ENCODE measurements around the gene SMYD3. TPM values are rescaled to one million over a fixed set of nuclear protein-coding genes. Genes with fewer than 3 reads are reported as not detected.

SMYD3 gene
- total RNA-seq, 4 donors from 2014 or later: 7.6 to 26.3 (median 13.4) TPM

GRCh38 chr1:246040200-246040890 is 466.7 kb downstream of the SMYD3 start:
- ATAC-seq (ENCODE audit: low FRiP score): no peak
- no peak for TF ChIP-seq CTCF (IDR thresholded peaks at IDR 0.05)

DNA sequence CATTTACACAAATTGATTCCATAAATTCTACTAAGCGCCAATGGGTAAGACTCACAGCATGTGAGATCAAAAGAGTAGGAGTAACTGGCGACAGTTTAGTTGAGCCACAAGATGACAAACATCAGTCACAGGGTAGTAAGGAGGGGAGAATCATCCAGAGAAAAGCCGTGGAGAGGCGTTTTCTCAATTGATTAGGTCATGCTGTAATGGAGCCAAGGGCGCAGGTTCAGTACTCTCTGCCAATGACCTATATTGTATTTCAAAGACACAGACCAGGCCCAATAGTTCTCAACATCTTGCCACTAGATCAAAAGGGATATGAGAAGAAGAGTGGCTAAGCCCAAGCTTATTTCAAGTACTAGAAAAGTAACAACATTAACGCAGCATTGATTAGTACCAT is 467.5 kb downstream of the SMYD3 start:
- TF ChIP-seq CTCF (IDR thresholded peaks at IDR 0.05): no peak
- DNase-seq (ENCODE audit: low spot score) (no peak), ATAC-seq (ENCODE audit: low FRiP score) (no peak)

More at GRCh38 chr1:246040200-246040890, 466.7 kb downstream of the SMYD3 start:
- no peak for DNase-seq (ENCODE audit: low spot score)

DNA sequence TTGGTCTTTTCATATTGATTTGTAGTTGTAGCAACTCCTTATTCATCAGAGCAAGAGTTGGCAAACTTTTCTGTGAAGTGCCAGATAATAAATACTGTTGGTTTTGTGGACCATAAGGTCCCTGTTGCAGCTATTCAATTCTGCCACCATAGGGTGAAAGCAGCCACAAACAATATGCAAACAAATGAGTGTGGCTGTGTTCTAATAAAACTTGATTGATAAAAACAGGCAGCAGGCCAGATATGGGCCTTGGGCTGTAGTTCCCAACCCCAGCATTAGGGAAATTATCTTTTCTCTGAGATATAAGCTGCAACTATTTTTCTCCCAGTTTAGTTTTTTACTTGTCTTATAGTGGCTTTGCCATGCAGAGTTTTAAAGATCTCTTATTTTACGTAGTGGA is 469.2 kb downstream of the SMYD3 start:
- ATAC-seq (ENCODE audit: low FRiP score) (no peak), DNase-seq (ENCODE audit: low spot score) (no peak)
- no peak for TF ChIP-seq CTCF (IDR thresholded peaks at IDR 0.05)

- no peak for ATAC-seq (ENCODE audit: low FRiP score)
- TF ChIP-seq CTCF (IDR thresholded peaks at IDR 0.05): no peak
- no peak for DNase-seq (ENCODE audit: low spot score)
Observed at GRCh38 chr1:246036175-246036574, 470.9 kb downstream of the SMYD3 start.

DNA sequence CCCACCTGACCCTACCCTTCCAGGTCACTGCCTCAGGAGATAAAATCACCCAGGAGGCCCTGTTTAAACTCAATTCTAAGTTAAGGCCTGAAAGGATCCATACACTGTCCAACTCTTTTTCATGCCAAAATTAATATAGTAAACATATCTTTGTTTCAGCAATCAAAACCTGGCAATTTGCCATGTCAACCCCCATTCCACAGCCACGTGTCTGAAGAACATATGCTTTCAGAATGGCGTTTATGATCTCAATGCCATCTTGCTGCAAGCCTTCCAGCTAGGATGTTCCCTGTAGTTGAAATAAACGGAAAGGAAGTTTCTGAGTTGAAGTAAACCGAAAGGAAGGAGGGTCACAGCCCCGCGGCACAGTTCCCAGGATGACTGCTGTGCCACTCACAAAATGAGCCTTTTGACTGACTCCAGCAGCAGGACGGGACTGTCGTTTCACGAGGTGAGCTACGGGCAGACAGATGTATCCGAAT is 472.0 kb downstream of the SMYD3 start:
- ATAC-seq (ENCODE audit: low FRiP score) (no peak), DNase-seq (ENCODE audit: low spot score) (no peak)
- no peak for TF ChIP-seq CTCF (IDR thresholded peaks at IDR 0.05)

DNA sequence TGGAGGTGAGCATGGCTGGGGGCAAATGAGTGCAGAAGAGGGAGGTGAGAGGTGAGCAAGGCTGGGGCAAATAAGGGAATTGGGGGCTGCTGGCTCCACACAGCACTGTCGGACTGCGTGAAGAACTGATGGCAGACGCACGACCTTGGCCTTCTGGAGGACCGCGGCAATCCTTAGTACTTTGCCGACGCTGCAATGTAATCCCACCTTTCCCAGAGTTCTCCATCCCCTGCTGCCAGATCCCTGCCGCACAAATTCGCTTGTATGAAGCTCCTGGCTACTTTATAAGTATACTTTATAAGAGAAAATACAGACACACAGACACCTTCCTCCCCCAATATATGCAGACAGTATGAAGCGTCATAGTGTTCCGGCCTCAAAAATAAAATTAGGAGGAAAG is 472.4 kb downstream of the SMYD3 start:
- no peak for TF ChIP-seq CTCF (IDR thresholded peaks at IDR 0.05)
- no peak for ATAC-seq (ENCODE audit: low FRiP score)
- DNase-seq (ENCODE audit: low spot score): no peak

DNA sequence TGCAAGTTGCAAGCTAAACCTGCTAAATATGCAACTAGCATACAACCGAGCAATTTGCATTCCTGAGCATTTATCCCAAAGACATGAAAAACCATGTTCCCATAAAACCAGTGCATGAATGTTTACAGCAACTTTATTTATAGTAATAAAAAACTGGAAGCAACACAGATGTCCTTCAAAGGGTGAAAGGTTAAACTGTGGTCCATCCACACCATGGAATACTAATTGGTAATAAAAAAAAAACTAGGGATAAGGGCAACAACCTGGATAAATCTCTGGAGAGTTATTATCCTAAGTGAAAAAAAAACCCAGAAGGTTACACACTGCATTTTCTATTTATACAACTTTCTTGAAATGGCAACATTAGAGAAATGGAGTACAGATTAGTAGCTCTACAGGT is 474.1 kb downstream of the SMYD3 start:
- DNase-seq (ENCODE audit: low spot score) (no peak), ATAC-seq (ENCODE audit: low FRiP score) (no peak)
- no peak for TF ChIP-seq CTCF (IDR thresholded peaks at IDR 0.05)

All from omental fat pad (tissue), 4 donors.